Esophagus (tissue), 2 donors: ENCODE measurements around the gene ANKS1A. TPM values are rescaled to one million over a fixed set of nuclear protein-coding genes. Genes with fewer than 3 reads are reported as not detected.

Experiments used
- H3K27ac ChIP-seq, 2 donors: one replicate each; pipeline ENCODE4 v1.5.1; 2013; ENCODE audit warnings: low read depth in 2 of 2, mild to moderate bottlenecking in 2 of 2, inconsistent platforms in 1 of 2, low read length in 1 of 2, moderate library complexity in 1 of 2
- H3K27me3 ChIP-seq, 2 donors: one replicate each; pipeline ENCODE4 v1.6.1; 2013; ENCODE audit warnings: low read length in 2 of 2, control low read depth in 1 of 2, mild to moderate bottlenecking in 1 of 2; ENCODE audit not compliant: insufficient read depth in 2 of 2, control insufficient read depth in 1 of 2
- H3K36me3 ChIP-seq, 2 donors: one replicate each; pipeline ENCODE4 v1.6.1; 2013; ENCODE audit warnings: low read length in 1 of 2; ENCODE audit not compliant: control insufficient read depth in 2 of 2, insufficient read depth in 2 of 2
- H3K4me1 ChIP-seq, 2 donors: one replicate each; pipeline ENCODE4 v1.6.1; 2013; ENCODE audit warnings: low read length in 1 of 2; ENCODE audit not compliant: control insufficient read depth in 2 of 2, insufficient read depth in 2 of 2
- H3K4me3 ChIP-seq, 2 donors: one replicate each; pipeline ENCODE4 v1.5.1; 2013; ENCODE audit warnings: low read length in 2 of 2, mild to moderate bottlenecking in 2 of 2, low read depth in 1 of 2, moderate library complexity in 1 of 2
- H3K9me3 ChIP-seq, 2 donors: one replicate each; pipeline ENCODE4 v1.6.1; 2013; ENCODE audit warnings: mild to moderate bottlenecking in 2 of 2, low read depth in 1 of 2, low read length in 1 of 2, moderate library complexity in 1 of 2; ENCODE audit not compliant: control insufficient read depth in 2 of 2, insufficient read depth in 1 of 2
- WGBS, 2 donors: extraction: QIAGEN DNeasy Blood & Tissue Kit; methylation state at CpG; one replicate each; pipeline ENCODE4 v1.1.7; 2013; 5-methylcytosine and 5-hydroxymethylcytosine counted together
- polyA plus RNA-seq, 2 donors: library from polyadenylated mRNA; stranded (reverse); fragments of 200-250 nt; gene quantifications; one replicate each; pipeline ENCODE4 v1.2.3, GENCODE V29; 2013
- donor health status: healthy with polysubstance abuse.
- donor health status: Bipolar disorder and iron deficiency.

Gene ANKS1A
- polyA plus RNA-seq, 2 donors, result 6.3 to 7.7 TPM

GRCh38 chr6:34979218-34979617 is 90.2 kb downstream of the ANKS1A start:
- H3K36me3 ChIP-seq, result peaks cover 7 to 9% of the 10 kb centered on the region in 2 donors
- no peaks in the 10 kb centered on the region for H3K27me3 ChIP-seq
- no peaks in the 10 kb centered on the region for H3K9me3 ChIP-seq
- 77 to 80% methylated on average over 2 of the region's 2 CpGs for WGBS, 2 donors
- H3K4me3 ChIP-seq, result no peak overlapping the region
- H3K27ac ChIP-seq, result no peak overlapping the region
- no peaks in the 10 kb centered on the region for H3K4me1 ChIP-seq

DNA sequence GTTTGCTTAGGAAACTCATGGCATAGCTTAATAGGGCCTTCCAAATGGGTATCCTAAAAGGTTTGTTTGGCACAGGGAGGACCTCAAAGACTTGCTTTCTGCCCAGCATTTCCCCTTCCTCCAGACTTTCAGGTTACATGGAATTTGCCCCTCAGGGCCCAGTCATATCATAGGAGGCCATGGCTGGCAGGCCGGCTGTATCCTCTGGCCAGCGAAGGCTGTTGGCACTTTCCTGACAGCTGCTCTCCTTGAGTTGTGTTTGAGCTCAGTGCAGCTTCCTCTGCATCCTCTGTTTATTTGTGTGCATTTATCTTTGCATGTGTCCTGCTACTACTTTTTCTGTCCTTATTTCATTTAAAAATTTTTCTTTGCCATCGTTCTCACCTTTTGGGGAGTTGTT is 90.9 kb downstream of the ANKS1A start:
- no peak overlapping the region for H3K4me3 ChIP-seq
- H3K9me3 ChIP-seq, result no peaks in the 10 kb centered on the region
- peaks cover 9 to 11% of the 10 kb centered on the region in 2 donors for H3K36me3 ChIP-seq
- 90% methylated on average over 3 of the region's 3 CpGs for WGBS, 2 donors
- no peaks in the 10 kb centered on the region for H3K4me1 ChIP-seq
- no peak overlapping the region for H3K27ac ChIP-seq
- no peaks in the 10 kb centered on the region for H3K27me3 ChIP-seq

- Histone ChIP-seq H3K9me3 (no peaks in the 10 kb centered on the region), H3K36me3 (peaks cover 12 to 16% of the 10 kb centered on the region in 2 donors), H3K27me3 (no peaks in the 10 kb centered on the region), H3K27ac (no peak overlapping the region), H3K4me3 (no peak overlapping the region), H3K4me1 (no peaks in the 10 kb centered on the region)
- 87 to 92% methylated on average over 5 of the region's 5 CpGs for WGBS, 2 donors
Observed at GRCh38 chr6:34981366-34981765, 92.3 kb downstream of the ANKS1A start.

GRCh38 chr6:34981951-34982350 is 92.9 kb downstream of the ANKS1A start:
- no peaks in the 10 kb centered on the region for H3K9me3 ChIP-seq
- 78 to 83% methylated on average over 7 of the region's 7 CpGs for WGBS, 2 donors
- no peak overlapping the region for H3K27ac ChIP-seq
- H3K4me3 ChIP-seq, result no peak overlapping the region
- H3K36me3 ChIP-seq, result peaks cover 12 to 17% of the 10 kb centered on the region in 2 donors
- H3K4me1 ChIP-seq, result no peaks in the 10 kb centered on the region
- H3K27me3 ChIP-seq, result no peaks in the 10 kb centered on the region

DNA sequence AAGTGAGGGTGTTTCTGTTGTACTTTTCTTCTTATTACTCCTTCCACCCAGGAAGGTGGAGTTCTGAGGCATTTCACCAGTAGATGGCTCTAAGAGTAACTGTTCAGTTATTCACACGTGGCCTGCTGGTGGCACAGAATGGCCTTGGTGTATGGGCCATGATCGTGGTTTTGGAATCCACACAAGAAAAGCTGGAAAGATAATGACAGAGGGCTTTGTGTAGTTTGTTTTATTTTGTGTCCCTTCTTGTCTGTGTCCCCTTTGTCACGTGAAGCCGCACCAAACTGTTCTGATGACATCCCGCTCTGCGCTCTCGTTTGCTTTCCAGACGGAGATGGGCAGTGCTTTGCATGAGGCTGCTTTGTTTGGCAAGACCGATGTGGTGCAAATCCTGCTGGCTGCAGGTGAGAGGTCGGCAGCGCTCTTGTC is 93.4 kb downstream of the ANKS1A start:
- H3K4me1 ChIP-seq, result no peaks in the 10 kb centered on the region
- H3K27me3 ChIP-seq, result no peaks in the 10 kb centered on the region
- 78 to 80% methylated on average over 11 of the region's 11 CpGs for WGBS, 2 donors
- no peak overlapping the region for H3K4me3 ChIP-seq
- H3K9me3 ChIP-seq, result no peaks in the 10 kb centered on the region
- H3K27ac ChIP-seq, result no peak overlapping the region
- peaks cover 12 to 18% of the 10 kb centered on the region in 2 donors for H3K36me3 ChIP-seq

DNA sequence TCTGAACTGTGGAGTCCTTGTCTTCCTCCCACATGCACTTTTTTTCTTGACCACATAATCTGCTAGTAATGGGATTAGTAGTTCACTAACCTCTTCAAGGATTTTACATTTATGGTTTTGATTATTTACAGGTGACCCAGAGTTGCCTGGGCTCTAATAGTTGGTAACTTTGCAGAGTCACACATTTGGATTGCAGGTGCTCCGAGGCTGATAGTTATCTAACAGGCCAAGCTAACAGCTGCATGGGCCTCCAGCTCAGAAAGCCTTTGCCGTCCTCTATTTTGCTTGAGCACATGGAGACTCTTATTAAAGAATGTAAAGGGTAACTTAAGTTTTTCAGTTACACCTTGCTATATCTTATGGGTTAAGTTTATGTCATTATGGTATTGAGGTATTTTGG is 95.4 kb downstream of the ANKS1A start:
- Histone ChIP-seq H3K9me3 (no peaks in the 10 kb centered on the region), H3K4me3 (no peak overlapping the region), H3K4me1 (no peaks in the 10 kb centered on the region), H3K27me3 (no peaks in the 10 kb centered on the region), H3K27ac (no peak overlapping the region), H3K36me3 (peaks cover 12 to 18% of the 10 kb centered on the region in 2 donors)
- WGBS, 2 donors, result 93 to 94% methylated on average over 2 of the region's 2 CpGs

GRCh38 chr6:34985236-34985635 is 96.2 kb downstream of the ANKS1A start:
- no peak overlapping the region for H3K4me3 ChIP-seq
- H3K4me1 ChIP-seq, result no peaks in the 10 kb centered on the region
- no peaks in the 10 kb centered on the region for H3K27me3 ChIP-seq
- H3K27ac ChIP-seq, result no peak overlapping the region
- no peaks in the 10 kb centered on the region for H3K9me3 ChIP-seq
- 87 to 94% methylated on average over 4 of the region's 4 CpGs for WGBS, 2 donors
- H3K36me3 ChIP-seq, result peaks cover 12 to 18% of the 10 kb centered on the region in 2 donors

- Histone ChIP-seq H3K36me3 (peaks cover 7 to 18% of the 10 kb centered on the region in 2 donors), H3K27ac (no peak overlapping the region), H3K4me1 (no peaks in the 10 kb centered on the region), H3K27me3 (no peaks in the 10 kb centered on the region), H3K9me3 (no peaks in the 10 kb centered on the region), H3K4me3 (no peak overlapping the region)
- 21 to 22% methylated on average over 3 of the region's 3 CpGs for WGBS, 2 donors
Observed at GRCh38 chr6:34986845-34987246, 97.8 kb downstream of the ANKS1A start.

- no peak overlapping the region for H3K27ac ChIP-seq
- WGBS, 2 donors, result 87 to 93% methylated on average over 5 of the region's 5 CpGs
- H3K4me3 ChIP-seq, result no peak overlapping the region
- no peaks in the 10 kb centered on the region for H3K9me3 ChIP-seq
- H3K4me1 ChIP-seq, result no peaks in the 10 kb centered on the region
- H3K27me3 ChIP-seq, result no peaks in the 10 kb centered on the region
- peaks cover 6 to 19% of the 10 kb centered on the region in 2 donors for H3K36me3 ChIP-seq
Observed at GRCh38 chr6:34987506-34987905, 98.5 kb downstream of the ANKS1A start.

DNA sequence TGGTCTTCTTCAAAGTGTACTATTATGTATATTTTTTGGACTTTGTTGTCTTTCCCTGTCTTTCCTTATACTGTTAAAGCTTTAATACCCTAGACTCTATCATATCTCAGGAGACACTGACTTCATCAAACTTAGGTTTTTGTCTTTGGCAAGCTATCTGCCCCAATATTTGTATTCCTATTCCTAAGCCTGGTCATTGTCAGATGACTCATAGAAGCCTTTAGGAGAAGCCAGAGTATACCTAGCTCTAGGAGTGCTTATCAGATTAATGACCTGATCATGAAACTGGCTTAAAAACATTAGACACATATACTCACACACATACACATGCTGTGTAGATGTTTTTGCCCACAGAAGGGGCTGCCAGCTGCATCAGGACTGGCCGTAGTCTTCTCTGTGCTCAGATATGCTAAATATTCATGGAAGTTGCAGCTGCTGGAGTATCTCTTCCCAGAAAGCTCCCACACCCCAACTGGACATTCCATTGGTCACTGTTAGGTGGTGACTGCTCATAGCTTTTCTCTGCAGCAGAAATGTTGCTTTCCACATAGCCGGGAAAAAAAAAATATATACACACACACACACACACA is 102.0 kb downstream of the ANKS1A start:
- Histone ChIP-seq H3K4me1 (no peaks in the 10 kb centered on the region), H3K36me3 (peaks cover 0 to 20% of the 10 kb centered on the region in 2 donors), H3K9me3 (no peaks in the 10 kb centered on the region), H3K4me3 (no peak overlapping the region), H3K27me3 (no peaks in the 10 kb centered on the region), H3K27ac (no peak overlapping the region)
- WGBS, 2 donors, result 86 to 91% methylated on average over 2 of the region's 2 CpGs
